ENCODE results near the gene MAPK8IP3.

The MAPK8IP3 gene

GRCh38 chr16:1705688-1706385, at the start of gene MAPK8IP3:
Gene MAPK8IP3 (plus strand): TSS chr16:1706195. CDS start chr16:1706340, 145 bp downstream.
- H3K4me3 ChIP-seq (ENCODE audit: low read depth, low read length), result peak within 1 kb of the TSS; percentile 94
- peak; percentile 90 for TF ChIP-seq CTCF (IDR thresholded peaks at IDR 0.05; ENCODE audit: insufficient read depth, low read depth, low read length, missing control alignments)
- peak; percentile 95 for DNase-seq (ENCODE audit: low read depth)

GRCh38 chr16:1656808-1657617, 49.0 kb upstream of the MAPK8IP3 start:
- no peak for DNase-seq (ENCODE audit: low read depth)
- no peak for TF ChIP-seq CTCF (IDR thresholded peaks at IDR 0.05; ENCODE audit: insufficient read depth, low read depth, low read length, missing control alignments)
- no peak overlapping the region for H3K4me3 ChIP-seq (ENCODE audit: low read depth, low read length)

- no peak for DNase-seq (ENCODE audit: low read depth)
- TF ChIP-seq CTCF (IDR thresholded peaks at IDR 0.05; ENCODE audit: insufficient read depth, low read depth, low read length, missing control alignments), result no peak
- no peak overlapping the region for H3K4me3 ChIP-seq (ENCODE audit: low read depth, low read length)
Observed at GRCh38 chr16:1657841-1658240, 48.2 kb upstream of the MAPK8IP3 start.

GRCh38 chr16:1659031-1659430, 47.0 kb upstream of the MAPK8IP3 start:
- DNase-seq (ENCODE audit: low read depth), result no peak
- no peak overlapping the region for H3K4me3 ChIP-seq (ENCODE audit: low read depth, low read length)
- TF ChIP-seq CTCF (IDR thresholded peaks at IDR 0.05; ENCODE audit: insufficient read depth, low read depth, low read length, missing control alignments), result no peak

GRCh38 chr16:1661826-1662225, 44.2 kb upstream of the MAPK8IP3 start:
- no peak for DNase-seq (ENCODE audit: low read depth)
- no peak overlapping the region for H3K4me3 ChIP-seq (ENCODE audit: low read depth, low read length)
- TF ChIP-seq CTCF (IDR thresholded peaks at IDR 0.05; ENCODE audit: insufficient read depth, low read depth, low read length, missing control alignments), result no peak

GRCh38 chr16:1662543-1662942, 43.5 kb upstream of the MAPK8IP3 start:
- no peak overlapping the region for H3K4me3 ChIP-seq (ENCODE audit: low read depth, low read length)
- TF ChIP-seq CTCF (IDR thresholded peaks at IDR 0.05; ENCODE audit: insufficient read depth, low read depth, low read length, missing control alignments), result no peak
- DNase-seq (ENCODE audit: low read depth), result no peak
